ENCODE measurements around the gene MAD1L1.

Gene MAD1L1

DNA sequence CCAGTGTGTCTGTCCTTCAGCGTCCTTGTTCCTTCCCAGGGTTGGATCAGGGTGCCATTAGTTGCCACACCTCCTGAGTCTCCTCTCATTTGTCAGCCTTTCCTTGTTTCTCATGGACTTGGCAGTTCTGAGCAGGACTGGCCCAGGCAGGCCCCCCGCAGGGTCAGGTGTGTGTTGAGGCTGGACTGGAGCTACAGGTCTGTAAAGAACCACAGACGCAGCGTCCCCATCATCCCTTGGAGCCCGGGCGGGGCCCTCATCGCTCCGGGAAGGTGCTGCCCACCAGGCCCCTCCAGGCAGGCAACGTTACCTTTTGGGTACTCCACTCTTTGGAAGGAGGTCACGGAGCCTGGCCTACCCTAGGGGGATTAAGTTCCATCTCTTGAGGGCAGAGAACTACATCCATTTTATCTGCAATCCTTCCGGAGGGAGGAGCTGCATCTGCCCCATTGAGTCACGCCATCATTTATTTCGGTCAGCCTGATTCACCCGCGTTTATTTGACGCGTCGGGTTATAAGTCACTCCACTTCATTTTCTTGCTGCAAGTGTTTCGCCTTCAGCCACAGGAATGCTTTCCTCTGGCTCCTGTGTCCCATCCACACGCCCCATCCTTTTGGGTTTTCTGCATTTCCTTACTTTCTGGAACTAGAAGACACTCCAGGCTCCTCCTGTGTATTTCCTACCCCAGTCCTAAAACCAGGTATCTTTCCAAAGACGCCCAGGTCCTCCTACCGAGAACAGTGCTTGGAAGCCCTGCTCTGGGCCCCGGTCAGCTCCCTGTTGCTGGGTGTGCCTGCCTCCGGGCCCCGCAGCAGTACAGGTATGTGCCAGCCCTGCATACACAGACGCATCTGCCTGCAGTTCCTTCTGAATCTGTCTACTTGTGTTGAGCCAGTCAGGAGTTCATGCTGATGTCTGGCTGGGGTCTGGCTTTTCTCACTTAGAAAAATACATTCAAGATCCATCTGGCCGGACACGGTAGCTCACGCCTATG lies 141.9 kb downstream of the MAD1L1 start:
- DNase-seq (ENCODE audit: low spot score), result peak; percentile 36

GRCh38 chr7:2088801-2089200 lies 143.9 kb downstream of the MAD1L1 start:
- DNase-seq (ENCODE audit: low spot score), result no peak

GRCh38 chr7:2087744-2088143 lies 145.0 kb downstream of the MAD1L1 start:
- DNase-seq (ENCODE audit: low spot score), result no peak

DNA sequence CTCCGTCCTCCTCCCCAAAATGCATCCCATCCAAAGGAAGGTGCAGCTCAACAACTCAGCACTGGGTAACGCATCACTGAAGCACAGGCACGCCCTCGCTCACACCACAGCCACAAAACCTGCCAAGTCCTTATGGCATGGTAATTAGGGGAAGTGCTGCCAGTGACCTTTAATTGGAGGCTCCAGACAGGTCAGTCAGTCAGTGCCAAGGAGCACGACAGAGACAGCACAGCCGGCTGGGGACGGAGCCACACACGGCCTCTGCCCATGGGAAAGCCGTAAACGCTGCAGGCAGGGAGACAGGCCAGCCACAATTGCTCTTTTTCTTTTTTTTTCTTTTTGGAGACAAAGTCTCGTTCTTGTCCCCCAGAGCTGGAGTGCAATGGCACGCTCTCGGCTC lies 146.5 kb downstream of the MAD1L1 start:
- DNase-seq (ENCODE audit: low spot score), result no peak

DNA sequence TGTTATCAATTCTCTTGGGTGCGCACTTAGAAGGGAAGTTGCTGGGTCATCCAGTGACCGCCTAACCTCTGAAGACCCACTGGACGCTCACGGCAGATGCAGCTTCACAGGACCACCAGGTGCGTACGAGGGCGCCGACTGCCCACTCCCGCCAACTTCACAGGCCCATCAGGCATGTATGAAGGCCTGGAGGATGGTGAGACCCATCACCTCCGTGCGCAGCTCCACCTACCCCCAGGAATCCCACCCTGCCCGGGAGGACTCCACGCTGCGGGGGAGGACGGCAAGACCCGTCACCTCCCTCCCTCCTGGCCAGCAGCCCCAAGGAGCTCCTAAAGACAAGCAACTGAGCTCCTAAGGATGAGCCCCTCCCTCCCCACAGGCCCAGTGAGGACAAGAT lies 146.9 kb downstream of the MAD1L1 start:
- DNase-seq (ENCODE audit: low spot score), result no peak

- no peak for DNase-seq (ENCODE audit: low spot score)
Observed at GRCh38 chr7:2084781-2085505, 147.8 kb downstream of the MAD1L1 start.

DNA sequence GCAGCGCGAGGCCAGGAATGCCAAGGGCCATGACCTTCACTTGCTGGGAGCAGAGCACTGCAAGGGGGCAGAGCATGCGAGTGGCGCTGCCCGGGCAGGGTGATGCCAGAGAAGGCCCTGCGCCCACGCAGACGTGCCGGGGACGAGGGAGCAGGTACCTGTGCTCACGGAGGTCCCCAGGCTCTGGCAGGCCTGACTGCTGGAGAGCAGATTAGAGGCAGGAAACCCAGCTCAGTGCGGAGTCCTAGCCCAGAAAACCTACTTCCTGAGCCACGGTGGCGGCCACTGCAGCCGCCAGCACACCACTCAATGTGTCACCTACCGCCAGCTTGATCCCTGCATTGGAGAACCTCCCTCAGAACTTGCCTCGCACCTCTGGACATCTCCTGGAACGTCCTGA lies 148.4 kb downstream of the MAD1L1 start:
- no peak for DNase-seq (ENCODE audit: low spot score)

GRCh38 chr7:2083362-2083761 lies 149.4 kb downstream of the MAD1L1 start:
- DNase-seq (ENCODE audit: low spot score), result no peak

GRCh38 chr7:2082139-2082998 lies 150.4 kb downstream of the MAD1L1 start:
- peak; percentile 82 for DNase-seq (ENCODE audit: low spot score)

GRCh38 chr7:2081526-2082135 lies 151.1 kb downstream of the MAD1L1 start:
- DNase-seq (ENCODE audit: low spot score), result peak; percentile 63

- no peak for DNase-seq (ENCODE audit: low spot score)
Observed at GRCh38 chr7:2080477-2080876, 152.3 kb downstream of the MAD1L1 start.

- no peak for DNase-seq (ENCODE audit: low spot score)
Observed at GRCh38 chr7:2080060-2080387, 152.7 kb downstream of the MAD1L1 start.

GRCh38 chr7:2079332-2080059 lies 153.2 kb downstream of the MAD1L1 start:
- peak; percentile 59 for DNase-seq (ENCODE audit: low spot score)

DNA sequence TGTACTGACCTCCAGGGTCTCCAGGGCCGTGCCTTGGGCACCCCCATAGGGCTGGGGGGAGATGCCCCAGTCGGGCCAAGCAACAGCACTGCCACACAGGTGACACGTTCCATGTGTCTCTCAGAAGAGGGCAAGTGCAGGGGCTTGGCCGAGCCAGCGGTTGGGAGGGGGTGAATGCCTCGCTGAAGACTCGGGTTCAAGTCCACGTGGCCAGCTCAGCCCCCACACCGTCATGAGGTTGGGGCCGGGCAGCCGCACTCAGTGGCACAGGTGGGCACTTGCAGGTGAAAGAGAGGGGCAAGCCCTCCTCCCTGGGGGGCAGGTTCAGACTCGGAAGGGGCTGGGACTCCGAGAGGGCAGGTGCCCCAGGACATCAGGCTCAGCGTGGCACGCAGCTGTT lies 153.8 kb downstream of the MAD1L1 start:
- no peak for DNase-seq (ENCODE audit: low spot score)

- DNase-seq (ENCODE audit: low spot score), result no peak
Observed at GRCh38 chr7:2076649-2077064, 156.1 kb downstream of the MAD1L1 start.

DNA sequence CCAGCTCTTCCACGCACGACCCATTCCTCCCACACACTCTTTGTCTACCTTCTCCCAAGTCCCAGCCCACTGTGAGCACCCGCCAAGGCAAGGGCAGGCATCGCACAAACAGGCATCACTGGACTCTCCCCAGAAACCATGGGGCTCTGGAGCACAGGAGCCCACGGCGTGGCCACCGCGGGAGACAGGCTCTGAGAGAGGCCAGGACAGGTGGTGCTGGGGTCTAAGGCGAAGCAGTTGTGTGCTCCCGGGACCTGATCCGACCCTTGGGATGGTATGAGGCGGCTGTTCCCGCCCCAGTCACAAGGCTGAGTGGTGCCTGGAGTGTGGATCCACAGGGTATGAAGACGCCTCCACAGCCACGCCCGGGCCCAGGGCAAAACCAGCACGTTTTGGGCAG lies 156.9 kb downstream of the MAD1L1 start:
- no peak for DNase-seq (ENCODE audit: low spot score)

- DNase-seq (ENCODE audit: low spot score), result no peak
Observed at GRCh38 chr7:2074691-2075090, 158.1 kb downstream of the MAD1L1 start.

DNA sequence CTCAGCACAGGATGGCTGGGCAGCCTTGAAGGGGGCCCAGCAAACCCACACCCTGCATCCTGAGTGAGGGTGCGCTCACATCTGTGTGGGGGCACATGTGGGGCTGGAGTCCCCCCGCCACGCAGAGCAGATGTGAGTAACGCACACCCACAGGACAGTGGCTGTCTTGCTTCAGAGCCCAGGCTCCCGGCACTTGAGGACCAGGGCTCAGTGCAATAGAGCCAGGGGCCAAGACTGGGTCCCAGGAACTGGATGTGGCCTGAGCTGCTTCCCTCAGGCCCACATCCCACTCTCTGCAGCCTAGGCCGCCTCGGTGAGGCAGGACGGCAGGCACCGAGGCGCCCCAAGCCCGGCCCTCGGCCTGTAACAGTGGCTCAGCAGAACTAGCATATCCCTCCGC lies 159.9 kb downstream of the MAD1L1 start:
- no peak for DNase-seq (ENCODE audit: low spot score)

GRCh38 chr7:2072042-2072441 lies 160.7 kb downstream of the MAD1L1 start:
- DNase-seq (ENCODE audit: low spot score), result no peak

GRCh38 chr7:2071133-2071832 lies 161.5 kb downstream of the MAD1L1 start:
- no peak for DNase-seq (ENCODE audit: low spot score)
